Measurements from ENCODE around the gene GARRE1. TPM values are rescaled to one million over a fixed set of nuclear protein-coding genes. Genes with fewer than 3 reads are reported as not detected.
A peak's percentile ranks its signal among the peaks of the same experiment; 100 is the strongest.

The GARRE1 gene
- polyA plus RNA-seq, 2 donors = 4.6 to 6.8 TPM

DNA sequence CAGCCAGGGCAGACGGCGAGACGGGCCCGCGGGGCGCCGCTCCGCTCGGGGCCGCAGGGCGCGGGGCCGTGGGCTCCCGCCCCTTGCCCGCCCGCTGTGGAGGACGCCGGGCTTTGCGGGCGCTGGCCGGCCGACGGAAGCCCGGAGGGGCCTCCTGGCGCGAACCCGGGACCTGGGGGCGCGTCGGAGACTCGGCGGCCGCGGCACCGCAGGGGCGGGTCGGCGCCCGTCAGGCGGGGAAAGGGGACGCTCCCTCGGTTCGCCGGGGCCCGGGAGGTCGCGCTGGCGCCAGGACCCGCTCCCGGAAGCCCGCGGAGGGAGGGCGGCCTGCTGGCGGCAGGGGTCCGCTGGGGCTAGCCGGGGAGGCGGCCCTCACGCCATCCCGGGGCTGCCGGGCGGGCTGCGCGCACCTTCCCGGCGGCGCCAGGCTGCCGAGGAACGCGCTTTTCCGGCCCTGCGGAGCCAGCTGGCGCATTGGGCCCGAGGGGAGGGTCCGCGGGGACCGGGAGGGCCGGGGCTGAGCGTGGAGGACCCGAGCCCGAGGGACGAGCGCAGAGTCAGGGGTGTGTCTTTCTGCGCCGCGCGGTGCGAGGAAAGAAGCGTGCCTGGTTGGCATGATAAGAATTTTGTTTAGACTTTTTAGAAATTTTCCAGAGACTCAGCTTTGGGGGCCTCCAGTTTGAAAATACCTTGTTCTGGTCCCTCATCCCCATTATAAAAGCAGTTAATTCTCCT is 511 bp downstream of the GARRE1 start:
- WGBS, 2 donors = 0 to 1% methylated on average over 51 to 88 of the region's 88 CpGs
- H3K27ac ChIP-seq (ENCODE audit: low read depth in 2 of 2, low read length in 1 of 2) = peak overlapping the region; percentile 93 to 96
- H3K36me3 ChIP-seq (ENCODE audit: control insufficient read depth in 2 of 2, insufficient read depth in 2 of 2, low read length in 1 of 2) = no peaks in the 10 kb centered on the region
- no peaks in the 10 kb centered on the region for H3K9me3 ChIP-seq (ENCODE audit: control insufficient read depth in 2 of 2, insufficient read depth in 1 of 2, low read depth in 1 of 2, low read length in 1 of 2)
- H3K4me3 ChIP-seq (ENCODE audit: low read depth in 1 of 2, low read length in 2 of 2) = peak overlapping the region; percentile 90 to 96
- no peaks in the 10 kb centered on the region for H3K27me3 ChIP-seq (ENCODE audit: control insufficient read depth in 1 of 2, insufficient read depth in 2 of 2, low read length in 2 of 2)
- H3K4me1 ChIP-seq (ENCODE audit: control insufficient read depth in 2 of 2, insufficient read depth in 2 of 2, low read length in 1 of 2) = no peaks in the 10 kb centered on the region

DNA sequence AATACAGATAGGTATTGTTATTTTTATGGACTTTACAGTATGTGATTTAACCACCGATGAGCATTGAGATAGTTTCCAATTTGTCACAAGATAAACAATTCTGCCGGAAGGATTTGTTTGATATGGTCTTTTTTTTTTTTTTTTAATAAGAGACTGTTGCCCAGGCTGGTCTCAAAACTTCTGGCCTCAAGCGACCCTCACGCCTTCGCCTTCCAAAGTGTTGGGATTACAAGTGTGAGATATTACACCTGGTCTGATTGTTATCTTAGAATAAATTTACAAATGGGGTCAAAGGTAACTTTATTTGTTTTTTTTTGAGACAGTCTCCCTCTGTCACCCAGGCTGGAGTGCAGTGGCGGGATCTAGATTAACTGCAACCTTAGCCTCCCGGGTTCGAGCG is 1.2 kb downstream of the GARRE1 start:
- no peaks in the 10 kb centered on the region for H3K9me3 ChIP-seq (ENCODE audit: control insufficient read depth in 2 of 2, insufficient read depth in 1 of 2, low read depth in 1 of 2, low read length in 1 of 2)
- WGBS, 2 donors = 35 to 44% methylated on average over 9 of the region's 9 CpGs

DNA sequence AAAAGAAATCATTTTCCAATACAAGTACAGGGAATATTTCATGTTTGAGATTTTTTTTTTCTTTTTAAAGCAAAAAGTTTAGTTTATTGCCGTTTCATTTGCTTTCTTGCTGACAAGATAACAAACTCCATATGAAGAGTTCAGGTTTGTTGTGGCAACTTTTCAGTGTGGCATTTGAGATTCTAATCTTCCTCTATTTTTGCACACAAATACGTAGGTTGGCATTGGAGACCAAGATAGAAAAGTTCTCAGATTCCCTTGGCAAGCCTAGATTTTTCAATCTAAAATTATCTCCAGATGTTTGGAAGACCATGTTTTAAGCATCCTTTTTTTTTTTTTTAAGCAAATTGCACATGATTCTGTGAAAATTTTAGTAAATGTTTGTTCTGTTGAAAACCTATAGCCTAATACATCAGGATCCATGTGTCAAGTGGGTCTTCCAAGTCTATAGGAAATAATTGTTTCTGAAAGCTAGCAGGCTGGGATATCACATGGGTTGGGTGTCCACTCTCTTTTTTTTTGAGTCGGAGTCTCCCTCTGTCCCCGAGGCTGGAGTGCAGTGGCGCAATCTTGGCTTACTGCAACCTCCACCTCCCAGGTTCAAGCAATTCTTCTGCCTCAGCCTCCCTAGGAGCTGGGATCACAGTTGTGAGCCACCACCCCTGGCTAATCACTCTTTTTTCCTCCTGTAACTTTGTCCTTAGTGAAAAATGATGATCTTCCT is 2.6 kb downstream of the GARRE1 start:
- H3K27ac ChIP-seq (ENCODE audit: low read depth in 2 of 2, low read length in 1 of 2) = no peak overlapping the region
- no peaks in the 10 kb centered on the region for H3K27me3 ChIP-seq (ENCODE audit: control insufficient read depth in 1 of 2, insufficient read depth in 2 of 2, low read length in 2 of 2)
- no peaks in the 10 kb centered on the region for H3K4me1 ChIP-seq (ENCODE audit: control insufficient read depth in 2 of 2, insufficient read depth in 2 of 2, low read length in 1 of 2)
- WGBS, 2 donors = 52 to 68% methylated on average over 5 of the region's 5 CpGs
- no peaks in the 10 kb centered on the region for H3K9me3 ChIP-seq (ENCODE audit: control insufficient read depth in 2 of 2, insufficient read depth in 1 of 2, low read depth in 1 of 2, low read length in 1 of 2)
- H3K36me3 ChIP-seq (ENCODE audit: control insufficient read depth in 2 of 2, insufficient read depth in 2 of 2, low read length in 1 of 2) = no peaks in the 10 kb centered on the region
- no peak overlapping the region for H3K4me3 ChIP-seq (ENCODE audit: low read depth in 1 of 2, low read length in 2 of 2)

More for the DNA sequence above, 1.2 kb downstream of the GARRE1 start:
- Histone ChIP-seq H3K4me1 (ENCODE audit: control insufficient read depth in 2 of 2, insufficient read depth in 2 of 2, low read length in 1 of 2) (no peaks in the 10 kb centered on the region), H3K27me3 (ENCODE audit: control insufficient read depth in 1 of 2, insufficient read depth in 2 of 2, low read length in 2 of 2) (no peaks in the 10 kb centered on the region), H3K27ac (ENCODE audit: low read depth in 2 of 2, low read length in 1 of 2) (no peak overlapping the region), H3K4me3 (ENCODE audit: low read depth in 1 of 2, low read length in 2 of 2) (peak overlapping the region in 1 of 2 donors; percentile 96), H3K36me3 (ENCODE audit: control insufficient read depth in 2 of 2, insufficient read depth in 2 of 2, low read length in 1 of 2) (no peaks in the 10 kb centered on the region)

DNA sequence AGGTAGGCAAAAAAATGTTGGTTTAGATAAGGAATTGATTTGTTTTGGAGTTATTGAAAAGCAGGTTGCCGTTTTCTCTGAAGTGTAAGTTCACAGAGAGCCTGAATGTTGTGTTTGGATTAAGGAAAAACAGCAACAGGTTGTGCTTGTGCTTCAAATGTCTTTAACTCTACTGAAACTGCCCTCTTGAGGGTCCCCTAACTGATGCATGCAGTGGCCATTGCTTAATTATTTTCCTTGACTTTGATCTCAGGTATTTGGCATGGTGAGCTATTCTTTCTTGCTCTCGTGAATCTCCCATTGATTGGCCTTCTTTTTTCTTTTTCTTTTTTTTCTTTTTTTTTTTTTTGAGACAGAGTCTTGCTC is 3.2 kb downstream of the GARRE1 start:
- H3K4me3 ChIP-seq (ENCODE audit: low read depth in 1 of 2, low read length in 2 of 2) = no peak overlapping the region
- WGBS, 2 donors = 70 to 82% methylated on average over 2 of the region's 2 CpGs
- no peaks in the 10 kb centered on the region for H3K9me3 ChIP-seq (ENCODE audit: control insufficient read depth in 2 of 2, insufficient read depth in 1 of 2, low read depth in 1 of 2, low read length in 1 of 2)
- H3K27me3 ChIP-seq (ENCODE audit: control insufficient read depth in 1 of 2, insufficient read depth in 2 of 2, low read length in 2 of 2) = no peaks in the 10 kb centered on the region
- H3K4me1 ChIP-seq (ENCODE audit: control insufficient read depth in 2 of 2, insufficient read depth in 2 of 2, low read length in 1 of 2) = no peaks in the 10 kb centered on the region
- no peak overlapping the region for H3K27ac ChIP-seq (ENCODE audit: low read depth in 2 of 2, low read length in 1 of 2)
- H3K36me3 ChIP-seq (ENCODE audit: control insufficient read depth in 2 of 2, insufficient read depth in 2 of 2, low read length in 1 of 2) = no peaks in the 10 kb centered on the region

GRCh38 chr19:34259367-34260095 is 5.2 kb downstream of the GARRE1 start:
- Histone ChIP-seq H3K9me3 (ENCODE audit: control insufficient read depth in 2 of 2, insufficient read depth in 1 of 2, low read depth in 1 of 2, low read length in 1 of 2) (no peaks in the 10 kb centered on the region), H3K4me3 (ENCODE audit: low read depth in 1 of 2, low read length in 2 of 2) (no peak overlapping the region), H3K4me1 (ENCODE audit: control insufficient read depth in 2 of 2, insufficient read depth in 2 of 2, low read length in 1 of 2) (no peaks in the 10 kb centered on the region), H3K27ac (ENCODE audit: low read depth in 2 of 2, low read length in 1 of 2) (no peak overlapping the region), H3K36me3 (ENCODE audit: control insufficient read depth in 2 of 2, insufficient read depth in 2 of 2, low read length in 1 of 2) (no peaks in the 10 kb centered on the region), H3K27me3 (ENCODE audit: control insufficient read depth in 1 of 2, insufficient read depth in 2 of 2, low read length in 2 of 2) (no peaks in the 10 kb centered on the region)
- 70 to 80% methylated on average over 3 of the region's 3 CpGs for WGBS, 2 donors

DNA sequence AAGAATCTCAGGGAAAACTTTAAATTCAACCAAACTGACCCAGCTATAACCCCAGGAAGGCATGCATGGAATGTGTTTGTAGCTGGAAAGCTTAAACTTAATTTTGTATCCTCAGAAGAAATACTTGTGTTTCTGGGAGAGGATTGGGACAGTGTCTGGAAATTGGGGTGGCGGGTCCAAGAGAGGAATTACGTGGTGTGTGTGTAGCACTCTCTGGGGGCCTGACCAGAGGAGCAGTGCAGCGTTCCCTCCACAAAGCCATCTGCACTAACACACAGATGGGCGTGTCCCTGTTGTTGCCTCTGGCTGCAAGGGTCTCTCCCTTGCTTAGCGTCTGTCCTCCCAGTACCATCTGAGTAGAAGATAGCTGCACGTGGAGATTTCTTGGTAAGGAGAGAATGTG is 6.4 kb downstream of the GARRE1 start:
- H3K27ac ChIP-seq (ENCODE audit: low read depth in 2 of 2, low read length in 1 of 2) = no peak overlapping the region
- no peak overlapping the region for H3K4me3 ChIP-seq (ENCODE audit: low read depth in 1 of 2, low read length in 2 of 2)

DNA sequence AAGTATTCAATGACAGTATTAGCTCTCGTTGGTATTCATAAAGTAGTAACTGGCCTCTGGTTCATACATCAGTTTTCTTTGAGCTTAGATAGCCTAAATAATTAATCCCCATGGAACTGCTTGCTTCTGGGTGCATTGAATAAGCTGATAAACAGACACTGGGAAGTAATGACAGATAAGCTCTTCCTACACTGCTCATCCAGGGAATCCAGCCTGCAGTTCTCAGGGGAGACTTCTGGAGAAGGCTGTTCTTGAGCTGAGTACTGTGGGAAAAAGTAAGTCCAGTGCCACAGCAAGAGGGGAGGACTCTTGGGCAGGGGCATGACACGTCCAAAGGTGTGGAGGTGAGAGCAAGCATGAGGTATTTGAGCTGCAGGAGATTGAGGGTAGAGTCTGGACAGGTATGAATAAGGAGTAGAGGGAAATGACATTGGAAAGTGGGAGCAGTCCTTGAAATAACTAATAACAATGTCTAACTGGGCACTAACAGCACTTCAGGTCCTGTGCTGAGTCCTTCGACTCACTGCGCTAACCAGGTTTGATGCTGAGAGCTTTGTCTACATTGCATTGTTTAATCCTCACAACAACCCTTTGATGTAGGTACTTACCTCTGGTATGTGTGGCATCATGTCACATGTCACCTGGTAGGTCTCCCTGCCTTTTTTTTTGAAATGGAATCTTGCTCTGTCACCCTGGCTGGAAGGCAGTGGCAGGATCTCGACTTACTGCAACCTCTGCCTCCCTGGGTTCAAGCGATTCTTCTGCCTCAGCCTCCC is 7.2 kb downstream of the GARRE1 start:
- no peak overlapping the region for H3K27ac ChIP-seq (ENCODE audit: low read depth in 2 of 2, low read length in 1 of 2)

More for the DNA sequence above, 6.4 kb downstream of the GARRE1 start:
- Histone ChIP-seq H3K27me3 (ENCODE audit: control insufficient read depth in 1 of 2, insufficient read depth in 2 of 2, low read length in 2 of 2) (no peaks in the 10 kb centered on the region), H3K9me3 (ENCODE audit: control insufficient read depth in 2 of 2, insufficient read depth in 1 of 2, low read depth in 1 of 2, low read length in 1 of 2) (no peaks in the 10 kb centered on the region), H3K4me1 (ENCODE audit: control insufficient read depth in 2 of 2, insufficient read depth in 2 of 2, low read length in 1 of 2) (peaks cover 0 to 3% of the 10 kb centered on the region in 2 donors), H3K36me3 (ENCODE audit: control insufficient read depth in 2 of 2, insufficient read depth in 2 of 2, low read length in 1 of 2) (no peaks in the 10 kb centered on the region)
- 49 to 63% methylated on average over 6 of the region's 6 CpGs for WGBS, 2 donors

DNA sequence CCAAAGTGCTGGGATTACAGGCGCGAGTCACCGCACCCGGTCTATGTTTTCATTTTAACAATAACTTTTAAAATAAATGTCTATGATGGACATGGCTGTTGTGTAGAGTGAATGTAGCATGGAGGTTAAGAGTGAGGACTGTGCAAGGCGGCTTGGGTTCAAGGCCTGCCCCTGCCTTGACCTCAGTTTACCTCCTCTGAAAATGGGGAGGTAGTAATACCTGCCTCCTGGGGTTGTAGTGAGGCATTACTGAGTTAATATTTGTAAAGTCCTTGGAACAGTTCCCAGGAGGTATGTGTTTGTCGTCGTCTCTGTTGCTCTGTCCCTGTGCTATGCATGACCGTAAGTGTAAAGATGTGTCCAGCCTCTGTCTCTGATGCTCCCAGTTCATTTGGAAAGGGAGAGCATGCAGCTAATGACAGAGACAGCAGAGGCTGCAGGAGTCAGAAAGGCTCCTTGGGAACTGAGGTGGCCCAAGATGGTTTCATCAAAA is 9.4 kb downstream of the GARRE1 start:
- H3K36me3 ChIP-seq (ENCODE audit: control insufficient read depth in 2 of 2, insufficient read depth in 2 of 2, low read length in 1 of 2) = no peaks in the 10 kb centered on the region
- H3K27me3 ChIP-seq (ENCODE audit: control insufficient read depth in 1 of 2, insufficient read depth in 2 of 2, low read length in 2 of 2) = no peaks in the 10 kb centered on the region
- no peaks in the 10 kb centered on the region for H3K9me3 ChIP-seq (ENCODE audit: control insufficient read depth in 2 of 2, insufficient read depth in 1 of 2, low read depth in 1 of 2, low read length in 1 of 2)
- no peak overlapping the region for H3K27ac ChIP-seq (ENCODE audit: low read depth in 2 of 2, low read length in 1 of 2)
- WGBS, 2 donors = 78 to 82% methylated on average over 8 of the region's 8 CpGs
- no peak overlapping the region for H3K4me3 ChIP-seq (ENCODE audit: low read depth in 1 of 2, low read length in 2 of 2)
- peaks cover 0 to 3% of the 10 kb centered on the region in 2 donors for H3K4me1 ChIP-seq (ENCODE audit: control insufficient read depth in 2 of 2, insufficient read depth in 2 of 2, low read length in 1 of 2)

More for the DNA sequence above, 7.2 kb downstream of the GARRE1 start:
- Histone ChIP-seq H3K36me3 (ENCODE audit: control insufficient read depth in 2 of 2, insufficient read depth in 2 of 2, low read length in 1 of 2) (no peaks in the 10 kb centered on the region), H3K27me3 (ENCODE audit: control insufficient read depth in 1 of 2, insufficient read depth in 2 of 2, low read length in 2 of 2) (no peaks in the 10 kb centered on the region), H3K9me3 (ENCODE audit: control insufficient read depth in 2 of 2, insufficient read depth in 1 of 2, low read depth in 1 of 2, low read length in 1 of 2) (no peaks in the 10 kb centered on the region), H3K4me1 (ENCODE audit: control insufficient read depth in 2 of 2, insufficient read depth in 2 of 2, low read length in 1 of 2) (peaks cover 0 to 3% of the 10 kb centered on the region in 2 donors), H3K4me3 (ENCODE audit: low read depth in 1 of 2, low read length in 2 of 2) (no peak overlapping the region)
- 77 to 80% methylated on average over 6 of the region's 6 CpGs for WGBS, 2 donors

DNA sequence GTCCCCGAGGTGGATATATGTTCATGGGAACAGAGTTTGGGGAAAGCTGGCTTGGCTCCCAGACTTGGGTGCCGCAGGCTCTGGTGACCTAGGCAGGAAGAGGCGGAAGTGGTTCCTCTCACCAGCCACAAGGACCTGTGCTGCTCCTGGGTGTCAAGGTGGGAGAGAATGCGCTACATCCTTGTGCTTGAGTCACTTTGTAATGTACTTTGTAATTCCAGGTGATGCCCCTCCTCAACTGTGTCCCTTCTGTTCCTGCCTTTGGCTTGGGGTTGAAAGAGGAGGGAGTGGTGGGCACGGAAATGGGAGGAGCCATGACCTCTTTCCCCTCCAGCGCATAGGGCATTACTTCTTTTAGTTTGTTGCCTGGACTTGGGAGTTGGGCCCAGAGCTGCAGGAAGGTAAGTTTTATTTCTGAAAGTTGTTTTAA is 10.9 kb downstream of the GARRE1 start:
- no peaks in the 10 kb centered on the region for H3K9me3 ChIP-seq (ENCODE audit: control insufficient read depth in 2 of 2, insufficient read depth in 1 of 2, low read depth in 1 of 2, low read length in 1 of 2)
- H3K27me3 ChIP-seq (ENCODE audit: control insufficient read depth in 1 of 2, insufficient read depth in 2 of 2, low read length in 2 of 2) = no peaks in the 10 kb centered on the region
- 54 to 65% methylated on average over 6 of the region's 6 CpGs for WGBS, 2 donors
- no peaks in the 10 kb centered on the region for H3K36me3 ChIP-seq (ENCODE audit: control insufficient read depth in 2 of 2, insufficient read depth in 2 of 2, low read length in 1 of 2)
- no peak overlapping the region for H3K27ac ChIP-seq (ENCODE audit: low read depth in 2 of 2, low read length in 1 of 2)
- peaks cover 3 to 5% of the 10 kb centered on the region in 2 donors for H3K4me1 ChIP-seq (ENCODE audit: control insufficient read depth in 2 of 2, insufficient read depth in 2 of 2, low read length in 1 of 2)
- H3K4me3 ChIP-seq (ENCODE audit: low read depth in 1 of 2, low read length in 2 of 2) = no peak overlapping the region

Measured in esophagus (tissue), 2 donors.